Endodermal cell (in vitro differentiated cells): ENCODE measurements around the gene WHRN. TPM values are rescaled to one million over a fixed set of nuclear protein-coding genes. Genes with fewer than 3 reads are reported as not detected.

Source experiments
- DNase-seq: peaks from one replicate; pipeline ENCODE4 v3.0.0-alpha.2; 2017
- H3K27ac ChIP-seq: 2 replicates; pipeline ENCODE4 v1.5.1; 2013; ENCODE audit warnings: mild to moderate bottlenecking, low read depth, low read length, moderate library complexity
- H3K27me3 ChIP-seq: 2 replicates; pipeline ENCODE4 v1.6.1; 2013; ENCODE audit warnings: mild to moderate bottlenecking, low read length, moderate library complexity; ENCODE audit not compliant: insufficient read depth, control insufficient read depth, poor library complexity, severe bottlenecking
- H3K36me3 ChIP-seq: 2 replicates; pipeline ENCODE4 v1.7.0; 2013; ENCODE audit warnings: mild to moderate bottlenecking, low read length, moderate library complexity; ENCODE audit not compliant: control insufficient read depth, insufficient read depth
- H3K4me1 ChIP-seq: one replicate; pipeline ENCODE4 v1.7.0; 2013; ENCODE audit warnings: low read length; ENCODE audit not compliant: control insufficient read depth, insufficient read depth
- H3K4me3 ChIP-seq: 2 replicates; pipeline ENCODE4 v1.5.1; 2013; ENCODE audit warnings: mild to moderate bottlenecking, low read length, moderate library complexity
- H3K9ac ChIP-seq: 2 replicates; pipeline ENCODE4 v1.6.1; 2013; ENCODE audit warnings: mild to moderate bottlenecking, low read length, moderate library complexity; ENCODE audit not compliant: poor library complexity, severe bottlenecking; ENCODE audit errors: extremely low read depth
- H3K9me3 ChIP-seq: 2 replicates; pipeline ENCODE4 v1.6.1; 2013; ENCODE audit warnings: mild to moderate bottlenecking, low read length, moderate library complexity; ENCODE audit not compliant: control insufficient read depth
- H3K27ac Mint-ChIP-seq: 2 replicates; pipeline ENCODE4 v1.8.0; 2020; ENCODE audit warnings: mixed read lengths
- H3K27me3 Mint-ChIP-seq: 2 replicates; pipeline ENCODE4 v1.8.0; 2021; ENCODE audit warnings: mild to moderate bottlenecking, mixed read lengths; ENCODE audit not compliant: insufficient read depth
- H3K36me3 Mint-ChIP-seq: 2 replicates; pipeline ENCODE4 v1.8.0; 2020; ENCODE audit warnings: low read depth, mixed read lengths
- H3K4me1 Mint-ChIP-seq: 2 replicates; pipeline ENCODE4 v1.8.0; 2020; ENCODE audit warnings: mixed read lengths
- H3K4me3 Mint-ChIP-seq: 2 replicates; pipeline ENCODE4 v1.8.0; 2020; ENCODE audit warnings: mild to moderate bottlenecking, moderate library complexity, mixed read lengths
- H3K9me3 Mint-ChIP-seq: 2 replicates; pipeline ENCODE4 v1.8.0; 2020; ENCODE audit warnings: mild to moderate bottlenecking, mixed read lengths
- WGBS, 2 experiments: methylation state at CpG; one replicate each; pipeline versions ENCODE4 v1.1.5 to v1.1.7; 2013; ENCODE audit warnings: missing lambda C conversion rate in 2 of 2, mixed read lengths in 1 of 2; ENCODE audit not compliant: insufficient coverage in 1 of 2, insufficient read length in 1 of 2; 5-methylcytosine and 5-hydroxymethylcytosine counted together
- total RNA-seq, 2 donors: library from RNA; stranded (reverse); fragmentation: NEBNext Ultra II Directional in 1 of 2; extraction: Animal tissue kit (Norgen Biotek cat#: 25700) in 1 of 2; gene quantifications; 2 replicates in 1 of 2; 3 replicates in 1 of 2; pipeline ENCODE4 v1.2.1, GENCODE V29; 2021
- TF ChIP-seq, protein P1 (sequence below): fragments of 200-600 bp; sonication (generic); conservative IDR thresholded peaks from 2 replicates; pipeline ENCODE4 v1.5.0; 2021; ENCODE audit warnings: antibody characterized with exemption, mild to moderate bottlenecking

WHRN gene
- total RNA-seq, 2 donors from 2014 or later, result 7.0 to 12.8 TPM

DNA sequence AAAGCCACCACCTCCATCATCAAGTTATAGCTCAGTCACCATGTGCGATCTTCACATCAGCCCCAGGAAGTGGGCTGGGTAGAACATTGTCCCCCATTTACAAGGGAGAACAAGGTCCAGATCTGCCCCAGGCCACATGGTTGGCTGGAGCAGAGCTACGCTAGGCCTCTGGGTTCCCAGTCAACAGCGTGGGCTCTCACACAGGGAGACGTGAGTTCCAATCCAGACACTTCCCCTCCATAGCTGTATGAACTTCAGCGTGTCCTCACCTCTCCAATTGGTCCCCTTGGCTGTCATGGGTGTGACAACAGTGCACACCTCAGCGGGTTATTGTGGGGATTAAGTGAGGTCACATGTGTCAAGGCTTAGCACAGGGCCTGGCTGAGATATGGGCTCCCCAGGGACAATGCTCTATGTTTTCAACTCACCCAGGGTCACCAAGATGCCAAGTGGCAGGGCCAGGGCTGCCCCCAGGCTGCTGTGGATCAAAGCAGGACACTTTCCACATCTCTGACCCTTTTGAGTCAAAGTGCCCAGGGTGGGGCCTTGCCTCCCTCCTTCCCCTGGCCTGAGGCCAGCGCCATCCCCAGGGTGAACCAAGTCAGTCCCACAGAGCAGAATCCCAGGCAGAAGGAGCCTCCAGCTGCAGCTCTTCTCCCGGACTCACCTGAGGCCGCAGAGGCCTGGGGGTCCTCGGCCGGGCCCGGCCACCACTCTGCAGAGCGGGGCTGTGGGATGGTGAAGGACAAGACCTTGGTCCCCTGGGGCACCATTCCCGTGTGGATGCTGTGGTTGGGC, 137.3 kb downstream of the WHRN start:
- no peaks in the 10 kb centered on the region for H3K27me3 Mint-ChIP-seq
- H3K4me3 Mint-ChIP-seq, result no peak overlapping the region
- no peaks in the 10 kb centered on the region for H3K9me3 Mint-ChIP-seq
- DNase-seq, result no peak
- H3K4me1 Mint-ChIP-seq, result peaks cover 20% of the 10 kb centered on the region
- Histone ChIP-seq H3K4me3 (no peak overlapping the region), H3K9me3 (no peaks in the 10 kb centered on the region), H3K4me1 (peaks cover 6% of the 10 kb centered on the region), H3K9ac (no peak overlapping the region), H3K27me3 (no peaks in the 10 kb centered on the region), H3K27ac (no peak overlapping the region), H3K36me3 (no peaks in the 10 kb centered on the region)
- peaks cover 15% of the 10 kb centered on the region for H3K36me3 Mint-ChIP-seq
- H3K27ac Mint-ChIP-seq, result no peak overlapping the region
- WGBS, 2 experiments, result 92 to 95% methylated on average over 6 to 14 of the region's 14 CpGs
- TF ChIP-seq, protein P1, sequence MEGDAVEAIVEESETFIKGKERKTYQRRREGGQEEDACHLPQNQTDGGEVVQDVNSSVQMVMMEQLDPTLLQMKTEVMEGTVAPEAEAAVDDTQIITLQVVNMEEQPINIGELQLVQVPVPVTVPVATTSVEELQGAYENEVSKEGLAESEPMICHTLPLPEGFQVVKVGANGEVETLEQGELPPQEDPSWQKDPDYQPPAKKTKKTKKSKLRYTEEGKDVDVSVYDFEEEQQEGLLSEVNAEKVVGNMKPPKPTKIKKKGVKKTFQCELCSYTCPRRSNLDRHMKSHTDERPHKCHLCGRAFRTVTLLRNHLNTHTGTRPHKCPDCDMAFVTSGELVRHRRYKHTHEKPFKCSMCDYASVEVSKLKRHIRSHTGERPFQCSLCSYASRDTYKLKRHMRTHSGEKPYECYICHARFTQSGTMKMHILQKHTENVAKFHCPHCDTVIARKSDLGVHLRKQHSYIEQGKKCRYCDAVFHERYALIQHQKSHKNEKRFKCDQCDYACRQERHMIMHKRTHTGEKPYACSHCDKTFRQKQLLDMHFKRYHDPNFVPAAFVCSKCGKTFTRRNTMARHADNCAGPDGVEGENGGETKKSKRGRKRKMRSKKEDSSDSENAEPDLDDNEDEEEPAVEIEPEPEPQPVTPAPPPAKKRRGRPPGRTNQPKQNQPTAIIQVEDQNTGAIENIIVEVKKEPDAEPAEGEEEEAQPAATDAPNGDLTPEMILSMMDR, result no peak

DNA sequence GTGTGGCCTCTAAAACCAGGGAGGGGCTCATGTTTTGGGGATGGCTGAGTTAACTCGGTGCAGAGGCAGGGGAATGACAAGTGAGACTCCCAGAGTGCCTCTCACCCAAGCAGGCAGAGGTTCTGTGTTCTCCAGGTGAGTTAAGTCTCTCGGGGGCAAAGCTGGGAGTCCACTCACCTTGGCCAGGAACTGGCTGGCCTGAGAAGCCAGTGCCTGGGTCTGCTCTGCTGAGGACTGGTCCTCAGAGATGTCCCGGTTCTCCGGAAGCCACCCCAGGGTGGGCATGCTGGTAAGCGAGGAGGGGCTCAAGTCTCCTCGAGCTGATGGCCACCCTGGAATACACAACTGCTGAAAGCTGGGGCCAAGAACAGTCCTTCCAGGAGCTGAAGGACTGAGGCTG, 137.9 kb downstream of the WHRN start:
- Mint-ChIP-seq H3K4me3 (no peak overlapping the region), H3K27me3 (no peaks in the 10 kb centered on the region), H3K27ac (no peak overlapping the region), H3K36me3 (peaks cover 15% of the 10 kb centered on the region), H3K9me3 (no peaks in the 10 kb centered on the region), H3K4me1 (peaks cover 20% of the 10 kb centered on the region)
- no peaks in the 10 kb centered on the region for H3K9me3 ChIP-seq
- 87 to 93% methylated on average over 5 to 6 of the region's 6 CpGs for WGBS, 2 experiments
- H3K4me3 ChIP-seq, result no peak overlapping the region
- no peak overlapping the region for H3K9ac ChIP-seq
- H3K4me1 ChIP-seq, result peaks cover 6% of the 10 kb centered on the region
- no peak for DNase-seq
- H3K36me3 ChIP-seq, result no peaks in the 10 kb centered on the region
- TF ChIP-seq, protein P1, result no peak
- no peaks in the 10 kb centered on the region for H3K27me3 ChIP-seq
- no peak overlapping the region for H3K27ac ChIP-seq

DNA sequence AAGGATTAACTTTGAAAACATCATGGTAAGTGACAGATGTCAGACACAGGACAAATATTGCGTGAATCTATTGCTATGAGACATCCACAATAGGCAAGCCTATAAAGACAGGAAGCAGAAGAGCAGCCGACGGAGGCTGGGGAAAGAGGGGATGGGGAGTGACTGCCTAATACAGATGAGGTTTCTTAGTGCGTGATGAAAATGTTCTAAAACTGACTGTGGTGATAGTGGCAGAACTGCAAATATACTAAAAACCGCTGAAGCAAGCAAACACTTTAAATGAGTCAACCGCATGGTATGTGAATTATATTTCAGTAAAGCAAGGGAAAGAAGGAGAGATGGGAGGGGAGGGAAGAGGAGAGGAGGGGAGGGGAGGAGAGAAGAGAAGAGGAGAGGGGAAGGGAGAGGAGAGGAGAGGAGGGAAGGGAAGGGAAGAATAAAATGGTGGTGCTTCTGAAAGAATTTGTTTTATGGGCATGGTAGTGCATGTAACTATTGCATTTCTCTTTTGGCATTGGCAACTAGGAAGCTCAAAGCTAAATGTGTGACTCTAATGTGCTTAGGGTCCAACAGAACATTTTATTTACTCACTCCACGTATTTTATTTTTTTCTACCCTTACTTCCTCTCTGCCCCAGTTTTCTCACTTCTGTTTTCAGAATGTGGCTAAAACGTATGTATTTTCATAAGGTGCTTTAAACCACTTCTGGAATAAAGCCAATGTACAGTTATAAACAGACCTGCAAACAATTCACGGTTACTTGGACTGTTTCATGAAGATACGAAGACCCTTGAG, 138.7 kb downstream of the WHRN start:
- no peak for DNase-seq
- WGBS, 2 experiments, result 92 to 98% methylated on average over 9 to 10 of the region's 10 CpGs
- peaks cover 18% of the 10 kb centered on the region for H3K36me3 Mint-ChIP-seq
- H3K4me1 ChIP-seq, result peaks cover 6% of the 10 kb centered on the region
- H3K4me3 Mint-ChIP-seq, result no peak overlapping the region
- no peaks in the 10 kb centered on the region for H3K27me3 ChIP-seq
- no peaks in the 10 kb centered on the region for H3K27me3 Mint-ChIP-seq
- no peaks in the 10 kb centered on the region for H3K9me3 ChIP-seq
- no peaks in the 10 kb centered on the region for H3K9me3 Mint-ChIP-seq
- TF ChIP-seq, protein P1, result no peak
- H3K9ac ChIP-seq, result no peak overlapping the region
- H3K36me3 ChIP-seq, result no peaks in the 10 kb centered on the region
- no peak overlapping the region for H3K4me3 ChIP-seq
- H3K27ac Mint-ChIP-seq, result no peak overlapping the region
- H3K27ac ChIP-seq, result no peak overlapping the region
- peaks cover 15% of the 10 kb centered on the region for H3K4me1 Mint-ChIP-seq
